ENCODE results near the gene ATXN1.

- TF ChIP-seq CTCF (IDR thresholded peaks at IDR 0.05) (no peak), POLR2A (IDR thresholded peaks at IDR 0.05) (no peak)
Observed at GRCh38 chr6:16719488-16719887, 41.8 kb downstream of the ATXN1 start.

Data from lower leg skin (tissue), 3 donors.